ENCODE results near the gene CRYZL1.

CRYZL1 gene

DNA sequence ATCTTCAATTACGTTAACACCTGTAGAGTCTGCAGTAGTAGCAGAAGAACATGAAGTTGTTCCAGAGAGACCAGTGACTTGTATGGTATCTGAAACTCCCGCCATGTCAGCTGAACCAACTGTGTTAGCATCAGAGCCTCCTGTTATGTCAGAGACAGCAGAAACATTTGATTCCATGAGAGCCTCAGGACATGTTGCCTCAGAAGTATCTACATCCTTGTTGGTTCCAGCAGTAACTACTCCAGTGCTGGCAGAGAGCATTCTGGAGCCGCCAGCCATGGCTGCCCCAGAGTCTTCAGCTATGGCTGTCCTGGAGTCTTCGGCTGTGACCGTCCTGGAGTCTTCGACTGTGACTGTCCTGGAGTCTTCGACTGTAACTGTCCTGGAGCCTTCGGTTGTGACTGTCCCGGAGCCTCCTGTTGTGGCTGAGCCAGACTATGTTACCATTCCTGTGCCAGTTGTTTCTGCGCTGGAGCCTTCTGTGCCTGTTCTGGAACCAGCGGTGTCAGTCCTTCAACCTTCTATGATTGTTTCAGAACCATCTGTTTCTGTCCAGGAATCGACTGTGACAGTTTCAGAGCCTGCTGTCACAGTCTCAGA lies 88.4 kb downstream of the CRYZL1 start:
- Mint-ChIP-seq H3K4me1 (peaks cover 7% of the 10 kb centered on the region), H3K36me3 (ENCODE audit: low read depth) (peaks cover 100% of the 10 kb centered on the region), H3K27ac (no peak overlapping the region), H3K9me3 (peaks cover 38% of the 10 kb centered on the region), H3K27me3 (ENCODE audit: low read depth, poor library complexity) (peaks cover 4% of the 10 kb centered on the region), H3K4me3 (no peak overlapping the region)
- TF ChIP-seq, protein P1, sequence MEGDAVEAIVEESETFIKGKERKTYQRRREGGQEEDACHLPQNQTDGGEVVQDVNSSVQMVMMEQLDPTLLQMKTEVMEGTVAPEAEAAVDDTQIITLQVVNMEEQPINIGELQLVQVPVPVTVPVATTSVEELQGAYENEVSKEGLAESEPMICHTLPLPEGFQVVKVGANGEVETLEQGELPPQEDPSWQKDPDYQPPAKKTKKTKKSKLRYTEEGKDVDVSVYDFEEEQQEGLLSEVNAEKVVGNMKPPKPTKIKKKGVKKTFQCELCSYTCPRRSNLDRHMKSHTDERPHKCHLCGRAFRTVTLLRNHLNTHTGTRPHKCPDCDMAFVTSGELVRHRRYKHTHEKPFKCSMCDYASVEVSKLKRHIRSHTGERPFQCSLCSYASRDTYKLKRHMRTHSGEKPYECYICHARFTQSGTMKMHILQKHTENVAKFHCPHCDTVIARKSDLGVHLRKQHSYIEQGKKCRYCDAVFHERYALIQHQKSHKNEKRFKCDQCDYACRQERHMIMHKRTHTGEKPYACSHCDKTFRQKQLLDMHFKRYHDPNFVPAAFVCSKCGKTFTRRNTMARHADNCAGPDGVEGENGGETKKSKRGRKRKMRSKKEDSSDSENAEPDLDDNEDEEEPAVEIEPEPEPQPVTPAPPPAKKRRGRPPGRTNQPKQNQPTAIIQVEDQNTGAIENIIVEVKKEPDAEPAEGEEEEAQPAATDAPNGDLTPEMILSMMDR (IDR thresholded peaks at IDR 0.05) = no peak
- DNase-seq = no peak

- H3K36me3 Mint-ChIP-seq (ENCODE audit: low read depth) = peaks cover 100% of the 10 kb centered on the region
- no peak for DNase-seq
- TF ChIP-seq, protein P1 (IDR thresholded peaks at IDR 0.05) = no peak
- H3K4me3 Mint-ChIP-seq = no peak overlapping the region
- no peak overlapping the region for H3K27ac Mint-ChIP-seq
- H3K9me3 Mint-ChIP-seq = peaks cover 38% of the 10 kb centered on the region
- peaks cover 7% of the 10 kb centered on the region for H3K4me1 Mint-ChIP-seq
- peaks cover 4% of the 10 kb centered on the region for H3K27me3 Mint-ChIP-seq (ENCODE audit: low read depth, poor library complexity)
Observed at GRCh38 chr21:33552093-33552998, 89.2 kb downstream of the CRYZL1 start.

GRCh38 chr21:33551664-33552063 lies 89.9 kb downstream of the CRYZL1 start:
- peaks cover 100% of the 10 kb centered on the region for H3K36me3 Mint-ChIP-seq (ENCODE audit: low read depth)
- H3K27me3 Mint-ChIP-seq (ENCODE audit: low read depth, poor library complexity) = peaks cover 4% of the 10 kb centered on the region
- peaks cover 38% of the 10 kb centered on the region for H3K9me3 Mint-ChIP-seq
- no peak overlapping the region for H3K4me3 Mint-ChIP-seq
- TF ChIP-seq, protein P1 (IDR thresholded peaks at IDR 0.05) = no peak
- no peak for DNase-seq
- peaks cover 7% of the 10 kb centered on the region for H3K4me1 Mint-ChIP-seq
- H3K27ac Mint-ChIP-seq = no peak overlapping the region

GRCh38 chr21:33550772-33551660 lies 90.5 kb downstream of the CRYZL1 start:
- TF ChIP-seq, protein P1 (IDR thresholded peaks at IDR 0.05) = no peak
- Mint-ChIP-seq H3K9me3 (peaks cover 41% of the 10 kb centered on the region), H3K36me3 (ENCODE audit: low read depth) (peaks cover 100% of the 10 kb centered on the region), H3K27me3 (ENCODE audit: low read depth, poor library complexity) (peaks cover 4% of the 10 kb centered on the region), H3K4me1 (peaks cover 8% of the 10 kb centered on the region), H3K27ac (no peak overlapping the region), H3K4me3 (no peak overlapping the region)
- DNase-seq = no peak

DNA sequence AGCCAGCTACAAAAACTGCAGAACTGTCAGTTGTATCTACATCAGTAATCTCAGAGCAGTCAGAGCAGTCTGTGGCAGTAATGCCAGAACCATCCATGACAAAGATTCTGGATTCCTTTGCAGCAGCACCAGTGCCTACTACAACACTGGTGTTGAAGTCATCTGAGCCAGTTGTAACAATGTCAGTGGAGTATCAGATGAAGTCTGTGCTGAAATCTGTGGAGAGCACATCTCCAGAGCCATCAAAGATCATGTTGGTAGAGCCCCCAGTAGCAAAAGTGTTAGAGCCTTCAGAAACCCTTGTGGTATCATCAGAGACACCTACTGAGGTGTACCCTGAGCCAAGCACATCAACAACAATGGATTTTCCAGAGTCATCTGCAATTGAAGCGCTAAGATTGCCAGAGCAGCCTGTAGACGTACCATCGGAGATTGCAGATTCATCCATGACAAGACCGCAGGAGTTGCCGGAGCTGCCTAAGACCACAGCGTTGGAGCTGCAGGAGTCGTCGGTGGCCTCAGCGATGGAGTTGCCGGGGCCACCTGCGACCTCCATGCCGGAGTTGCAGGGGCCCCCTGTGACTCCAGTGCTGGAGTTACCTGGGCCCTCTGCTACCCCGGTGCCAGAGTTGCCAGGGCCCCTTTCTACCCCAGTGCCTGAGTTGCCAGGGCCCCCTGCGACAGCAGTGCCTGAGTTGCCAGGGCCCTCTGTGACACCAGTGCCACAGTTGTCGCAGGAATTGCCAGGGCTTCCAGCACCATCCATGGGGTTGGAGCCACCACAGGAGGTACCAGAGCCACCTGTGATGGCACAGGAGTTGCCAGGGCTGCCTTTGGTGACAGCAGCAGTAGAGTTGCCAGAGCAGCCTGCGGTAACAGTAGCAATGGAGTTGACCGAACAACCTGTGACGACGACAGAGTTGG lies 91.4 kb downstream of the CRYZL1 start:
- H3K36me3 Mint-ChIP-seq (ENCODE audit: low read depth) = peaks cover 98% of the 10 kb centered on the region
- no peak overlapping the region for H3K27ac Mint-ChIP-seq
- H3K27me3 Mint-ChIP-seq (ENCODE audit: low read depth, poor library complexity) = peaks cover 4% of the 10 kb centered on the region
- no peak overlapping the region for H3K4me3 Mint-ChIP-seq
- no peak for DNase-seq
- peaks cover 17% of the 10 kb centered on the region for H3K4me1 Mint-ChIP-seq
- TF ChIP-seq, protein P1 (IDR thresholded peaks at IDR 0.05) = no peak
- peaks cover 39% of the 10 kb centered on the region for H3K9me3 Mint-ChIP-seq

Measured in nephron progenitor cell (in vitro differentiated cells).